KG1 (cell line): ENCODE results near the gene FAAH.

Experiments used
- DNase-seq: peaks from one replicate; lab custom pipeline; 2025; lab: John Stamatoyannopoulos, UW

Gene FAAH

GRCh38 chr1:46422261-46422871, 28.2 kb downstream of the FAAH start:
- DNase-seq: no peak

- DNase-seq: no peak
These were observed 29.6 kb downstream of the FAAH start for GRCh38 chr1:46423574-46424240.

GRCh38 chr1:46424730-46425129, 30.6 kb downstream of the FAAH start:
- no peak for DNase-seq

GRCh38 chr1:46425726-46426125, 31.6 kb downstream of the FAAH start:
- no peak for DNase-seq

GRCh38 chr1:46427541-46427940, 33.4 kb downstream of the FAAH start:
- no peak for DNase-seq

GRCh38 chr1:46429436-46429835, 35.3 kb downstream of the FAAH start:
- DNase-seq: no peak

DNA sequence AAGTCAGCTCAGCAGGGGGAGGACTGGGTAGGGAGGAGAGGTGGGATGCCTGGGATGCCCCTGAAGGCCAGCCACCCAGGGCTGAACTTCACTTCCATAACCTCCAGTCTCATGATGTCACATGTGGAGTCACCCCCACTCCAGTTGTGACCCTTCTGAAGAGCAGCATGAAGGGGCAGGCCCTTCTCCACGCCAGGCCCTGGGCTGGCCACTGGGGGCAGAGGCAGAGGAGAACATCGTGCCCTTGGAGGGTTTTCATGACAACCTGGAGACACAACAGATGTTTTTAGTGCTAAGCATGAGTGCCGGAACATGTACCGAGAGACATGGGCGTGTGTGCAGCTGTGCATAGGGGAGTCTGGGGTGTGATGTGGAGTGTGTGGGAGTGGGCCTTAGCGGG, 37.6 kb downstream of the FAAH start:
- no peak for DNase-seq

- DNase-seq: no peak
These were observed 38.7 kb downstream of the FAAH start for GRCh38 chr1:46432781-46433327.

DNA sequence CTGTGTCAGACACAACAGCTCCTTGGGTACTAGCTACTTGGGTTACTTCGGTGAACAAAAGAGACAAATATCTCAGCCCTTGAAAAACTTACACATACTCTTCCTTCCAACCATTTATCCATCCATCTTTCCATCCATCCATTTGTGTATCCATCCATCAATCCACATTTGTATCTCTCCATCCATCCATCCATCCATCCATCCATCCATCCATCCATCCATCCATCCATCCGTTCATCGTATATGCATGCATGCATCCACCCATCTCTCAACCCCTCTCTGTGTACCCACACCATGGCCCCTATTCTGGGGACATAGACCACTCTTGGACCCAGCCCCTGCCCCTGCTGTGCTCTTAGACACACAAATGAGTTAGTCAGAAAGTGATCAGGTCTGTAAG, 40.2 kb downstream of the FAAH start:
- no peak for DNase-seq

DNA sequence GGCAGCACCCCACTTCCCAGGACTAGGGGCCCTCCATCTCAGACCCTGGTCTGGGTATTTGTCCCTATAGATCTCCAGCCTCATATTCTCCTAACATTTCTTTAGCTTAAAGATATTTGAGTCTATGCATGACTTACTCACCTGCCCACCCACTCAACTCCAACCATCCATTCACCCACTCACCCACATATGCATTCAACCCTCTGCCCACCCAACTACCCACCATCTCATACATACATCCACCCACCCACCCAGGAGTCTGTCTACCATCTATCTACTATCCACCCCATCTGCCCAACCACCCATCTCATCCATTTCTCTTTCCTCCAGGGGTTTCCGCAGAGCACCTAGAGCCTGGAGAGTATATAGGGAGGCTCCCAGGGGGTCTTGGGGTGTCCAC, 42.7 kb downstream of the FAAH start:
- DNase-seq: no peak

DNA sequence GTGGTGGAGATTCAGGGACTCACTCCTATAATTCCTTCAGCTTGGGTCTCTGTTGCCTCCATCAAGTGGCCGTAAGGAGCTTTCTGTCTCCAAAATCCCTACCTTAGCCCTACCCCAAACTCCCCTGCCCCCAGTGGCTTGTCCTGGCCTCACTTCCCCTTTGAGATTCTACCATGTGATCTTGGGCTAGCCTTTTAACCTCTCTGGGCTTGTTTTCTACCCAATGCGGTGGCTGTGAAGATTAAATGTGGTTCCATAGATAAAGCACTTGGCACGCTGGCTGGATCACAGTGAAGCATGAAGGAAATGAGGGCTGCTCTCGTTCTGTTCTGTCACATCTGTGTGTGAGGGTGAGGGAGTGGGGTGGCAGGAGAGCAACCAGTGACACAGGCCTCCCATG, 43.6 kb downstream of the FAAH start:
- peak; percentile 55 for DNase-seq

DNA sequence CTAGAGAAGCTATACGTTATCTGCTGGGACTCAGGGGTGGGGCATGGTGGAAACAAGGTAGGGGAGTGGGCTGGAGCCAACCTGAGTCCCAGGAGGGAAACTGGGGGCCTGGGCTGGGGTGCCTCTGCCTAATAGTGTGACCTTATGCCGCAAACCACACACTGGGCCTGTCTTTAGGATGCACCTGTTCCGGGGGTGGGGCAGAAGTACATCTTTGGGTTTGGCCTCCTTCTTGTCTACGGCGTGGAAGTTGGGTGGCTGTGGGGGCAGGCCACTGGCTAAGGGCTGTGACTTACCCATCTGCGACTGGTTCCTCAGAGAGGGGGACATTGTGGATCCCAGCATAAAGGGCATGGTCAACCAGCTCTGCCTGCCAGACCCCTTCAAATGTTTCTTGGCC, 44.2 kb downstream of the FAAH start:
- DNase-seq: peak; percentile 46

DNA sequence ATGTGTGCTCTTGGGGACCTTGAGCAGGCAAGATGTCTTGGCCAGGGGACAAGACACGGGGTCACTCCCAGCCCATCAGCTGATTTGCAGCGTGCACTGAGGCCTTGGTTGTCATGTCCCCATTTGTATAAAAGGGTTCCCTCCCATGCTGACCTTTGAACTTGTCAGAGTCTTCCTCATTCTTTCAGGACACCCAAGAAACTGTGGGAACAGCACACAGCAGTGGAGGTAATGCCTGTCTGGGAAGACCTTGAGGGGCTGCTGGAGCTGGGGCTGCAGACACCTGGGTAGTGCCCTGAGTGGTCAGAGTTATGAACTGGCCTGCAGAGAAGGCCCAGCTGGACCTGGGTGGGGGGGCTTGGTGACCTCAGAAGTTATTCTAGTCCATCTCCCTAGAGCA, 46.4 kb downstream of the FAAH start:
- DNase-seq: no peak

DNA sequence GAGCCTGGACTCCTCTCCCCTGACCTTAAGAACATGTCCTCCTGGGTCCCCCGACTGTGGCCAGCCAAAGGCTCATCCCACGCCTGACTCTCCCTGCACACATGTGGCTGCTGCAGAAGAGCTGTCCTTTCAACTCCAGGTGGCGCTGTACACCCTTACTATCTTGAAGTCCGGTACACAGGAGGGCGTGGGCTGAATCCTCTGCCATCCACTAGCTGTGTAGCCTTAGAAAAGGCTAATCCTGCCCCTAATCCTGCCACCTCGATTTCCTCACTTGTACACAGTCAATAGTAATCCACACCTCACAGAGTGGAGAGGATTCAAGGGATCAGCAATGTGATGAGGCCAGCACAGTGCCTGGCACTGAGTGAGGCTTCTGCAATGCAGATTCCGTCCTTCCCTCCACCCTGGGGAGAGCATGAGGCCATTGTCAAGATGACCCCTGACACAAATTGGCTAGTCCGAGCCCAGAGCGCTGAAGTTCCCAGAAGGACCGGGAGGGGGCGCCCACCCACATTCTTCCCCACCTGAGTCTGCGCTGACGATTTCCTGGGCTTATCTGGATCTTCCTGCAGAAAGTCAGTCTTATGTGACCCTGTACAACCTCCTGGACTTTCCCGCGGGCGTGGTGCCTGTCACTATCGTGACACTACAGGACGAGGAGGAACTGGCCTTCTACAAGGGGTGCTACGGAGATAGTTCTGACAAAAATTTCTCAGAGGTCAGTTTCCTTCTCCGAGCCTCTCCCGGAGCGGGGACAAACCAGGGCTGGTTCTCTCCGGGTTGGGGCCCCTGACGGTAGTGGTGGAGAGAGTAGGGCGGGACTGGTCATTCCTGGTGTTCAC, 48.4 kb downstream of the FAAH start:
- peak; percentile 31 for DNase-seq

GRCh38 chr1:46444466-46444865, 50.3 kb downstream of the FAAH start:
- DNase-seq: no peak

DNA sequence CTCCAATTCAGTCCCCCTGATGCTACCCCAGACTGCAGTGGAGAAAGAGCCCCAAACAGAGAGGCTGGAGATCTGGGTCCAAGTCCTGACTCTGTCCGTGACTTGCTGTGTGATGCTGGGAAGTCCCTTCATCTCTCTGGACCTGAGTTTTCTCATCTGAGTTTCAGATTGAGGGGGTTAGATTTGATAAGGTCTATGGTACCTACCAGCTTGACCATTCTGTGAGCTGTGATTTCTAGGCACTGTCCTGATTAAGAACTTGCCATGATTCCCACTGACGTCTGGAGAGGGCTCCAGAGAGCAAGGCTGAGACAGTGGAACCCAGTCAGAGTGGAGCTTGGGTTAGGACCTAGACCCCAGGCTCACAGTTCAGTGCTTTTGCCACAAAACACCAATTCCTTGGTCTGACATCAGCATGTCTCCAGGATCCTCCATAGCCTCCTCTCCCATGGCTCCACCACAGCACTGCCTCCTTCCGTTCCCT, 51.7 kb downstream of the FAAH start:
- DNase-seq: no peak

GRCh38 chr1:46446646-46447498, 52.8 kb downstream of the FAAH start:
- DNase-seq: peak; percentile 32

GRCh38 chr1:46447499-46448108, 53.5 kb downstream of the FAAH start:
- no peak for DNase-seq

DNA sequence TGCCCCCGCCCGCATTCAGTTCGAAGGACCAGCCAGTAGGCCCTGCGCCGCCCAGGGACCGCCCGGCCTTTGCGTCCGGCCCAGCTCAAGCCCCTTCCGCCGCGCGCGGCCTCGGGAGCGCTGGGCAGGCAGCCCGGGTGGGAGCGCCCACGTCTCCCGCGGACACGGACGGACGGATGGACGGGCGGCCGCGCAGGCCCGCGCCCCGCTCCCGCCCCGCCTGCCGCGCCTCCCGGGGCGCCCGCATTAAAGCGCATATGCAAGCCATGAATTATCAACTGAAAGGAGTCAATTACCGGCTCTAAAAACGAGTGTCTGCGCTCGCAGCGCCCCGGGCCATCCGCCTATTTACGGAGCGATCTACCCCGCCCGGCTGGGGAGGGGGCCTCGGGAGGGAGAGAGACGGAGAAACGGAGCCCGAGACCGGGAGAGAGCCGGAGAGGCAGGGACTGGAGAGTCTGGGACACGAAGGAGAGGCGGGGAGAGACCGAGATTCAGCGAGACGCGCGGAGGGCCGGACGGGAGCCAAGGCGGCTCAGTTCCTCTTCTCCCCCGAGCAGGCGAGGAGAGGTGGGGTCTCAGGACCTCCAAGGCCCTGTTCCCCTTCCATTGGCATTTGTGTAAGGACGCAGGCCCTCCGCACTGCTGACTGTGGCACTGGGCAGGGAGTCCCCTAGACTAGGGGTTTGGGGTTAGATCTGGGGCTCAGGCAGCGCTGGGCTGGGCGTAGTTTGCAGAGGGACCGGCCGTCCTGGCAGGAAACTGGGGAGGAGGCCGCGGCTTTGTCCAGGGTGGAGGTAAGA, 54.2 kb downstream of the FAAH start:
- DNase-seq: no peak
